HG02938 (cell line): ENCODE results near the gene RASAL3.
"Not testable (repeated sequence)": the region's sequence is repeated elsewhere in the genome, so short reads cannot be mapped to it uniquely, and the experiment has no call there.

Source experiments
- ATAC-seq: cut with Tn5 transposase; IDR thresholded peaks from one replicate; pipeline ENCODE4 v1.9.1; 2021; ENCODE audit warnings: mild to moderate bottlenecking, moderate library complexity; ENCODE audit not compliant: unreplicated experiment

The RASAL3 gene

GRCh38 chr19:15475169-15475568 lies 10.8 kb upstream of the RASAL3 start:
- no peak for ATAC-seq

GRCh38 chr19:15473821-15474220 lies 9.5 kb upstream of the RASAL3 start:
- ATAC-seq, result not testable (repeated sequence)

GRCh38 chr19:15471639-15472101 lies 7.3 kb upstream of the RASAL3 start:
- no peak for ATAC-seq

GRCh38 chr19:15469513-15470297 lies 5.4 kb upstream of the RASAL3 start:
- ATAC-seq, result no peak

- no peak for ATAC-seq
Observed at GRCh38 chr19:15468675-15469512, 4.5 kb upstream of the RASAL3 start.

- ATAC-seq, result no peak
Observed at GRCh38 chr19:15467734-15468214, 3.4 kb upstream of the RASAL3 start.

- ATAC-seq, result peak; percentile 62
Observed at GRCh38 chr19:15466851-15467733, 2.7 kb upstream of the RASAL3 start.

- no peak for ATAC-seq
Observed at GRCh38 chr19:15463861-15464371, 428 bp downstream of the RASAL3 start.

GRCh38 chr19:15461694-15462093 lies 2.6 kb downstream of the RASAL3 start:
- no peak for ATAC-seq

GRCh38 chr19:15457701-15458484 lies 6.5 kb downstream of the RASAL3 start:
- ATAC-seq, result no peak

- ATAC-seq, result no peak
Observed at GRCh38 chr19:15456871-15457700, 7.3 kb downstream of the RASAL3 start.

- ATAC-seq, result no peak
Observed at GRCh38 chr19:15456441-15456840, 7.9 kb downstream of the RASAL3 start.

GRCh38 chr19:15455996-15456395 lies 8.3 kb downstream of the RASAL3 start:
- no peak for ATAC-seq

- no peak for ATAC-seq
Observed at GRCh38 chr19:15453906-15454860, 10.2 kb downstream of the RASAL3 start.

GRCh38 chr19:15453091-15453578 lies 11.2 kb downstream of the RASAL3 start:
- no peak for ATAC-seq

GRCh38 chr19:15452111-15453047 lies 12.0 kb downstream of the RASAL3 start:
- ATAC-seq, result no peak

GRCh38 chr19:15450528-15450890 lies 13.8 kb downstream of the RASAL3 start:
- ATAC-seq, result no peak
